Measurements from ENCODE around the gene ABL1. TPM values are rescaled to one million over a fixed set of nuclear protein-coding genes. Genes with fewer than 3 reads are reported as not detected.

Gene ABL1
- total RNA-seq, 6 experiments from 2014 or later: 56.0 to 63.5 (median 62.8) TPM

DNA sequence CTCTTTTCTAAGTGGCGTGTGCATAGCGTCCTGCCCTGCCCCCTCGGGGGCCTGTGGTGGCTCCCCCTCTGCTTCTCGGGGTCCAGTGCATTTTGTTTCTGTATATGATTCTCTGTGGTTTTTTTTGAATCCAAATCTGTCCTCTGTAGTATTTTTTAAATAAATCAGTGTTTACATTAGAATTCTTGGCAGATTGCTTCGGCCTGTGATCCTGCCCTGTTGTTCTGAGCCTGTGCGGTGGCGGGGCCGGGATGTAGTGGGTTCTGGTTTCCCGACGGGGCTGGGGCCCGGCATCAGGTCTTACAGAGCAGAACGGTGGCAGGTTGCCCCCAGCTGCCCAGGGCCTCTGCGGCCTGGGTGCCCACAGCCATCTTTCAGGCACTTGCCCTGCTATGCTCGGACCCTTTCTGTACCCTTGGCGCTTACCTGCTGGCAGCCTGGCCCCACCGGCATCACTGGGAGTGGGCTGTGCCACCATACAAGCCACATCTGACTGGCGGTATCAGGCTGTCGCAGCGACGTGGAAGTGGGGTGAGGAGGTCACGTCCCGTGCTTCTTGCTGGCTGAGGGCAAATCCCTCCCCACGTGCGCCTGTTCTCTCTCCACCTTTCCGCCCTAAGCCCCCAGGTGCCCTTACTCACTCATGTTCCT lies 52.6 kb downstream of the ABL1 start:
- no peak for DNase-seq
- TF ChIP-seq CTCF (IDR thresholded peaks at IDR 0.05): no peak
- Mint-ChIP-seq H3K27me3 (ENCODE audit: insufficient read depth) (peaks cover 3% of the 10 kb centered on the region), H3K9me3 (no peaks in the 10 kb centered on the region), H3K36me3 (ENCODE audit: low read depth) (peaks cover 18% of the 10 kb centered on the region; the same call in 1 of the 2 replicates), H3K4me3 (no peak overlapping the region; the same call in 1 of the 2 replicates), H3K27ac (no peak overlapping the region), H3K4me1 (ENCODE audit: low read depth) (no peaks in the 10 kb centered on the region)

GRCh38 chr9:130888146-130888885 lies 53.3 kb downstream of the ABL1 start:
- Mint-ChIP-seq H3K27me3 (ENCODE audit: insufficient read depth) (peaks cover 1% of the 10 kb centered on the region), H3K9me3 (no peaks in the 10 kb centered on the region), H3K27ac (no peak overlapping the region), H3K4me1 (ENCODE audit: low read depth) (no peaks in the 10 kb centered on the region), H3K36me3 (ENCODE audit: low read depth) (peaks cover 18% of the 10 kb centered on the region; the same call in 1 of the 2 replicates), H3K4me3 (no peak overlapping the region)
- no peak for TF ChIP-seq CTCF (IDR thresholded peaks at IDR 0.05)
- no peak for DNase-seq

- H3K4me3 Mint-ChIP-seq: no peak overlapping the region
- no peak overlapping the region for H3K27ac Mint-ChIP-seq
- peaks cover 4% of the 10 kb centered on the region for H3K27me3 Mint-ChIP-seq (ENCODE audit: insufficient read depth)
- H3K36me3 Mint-ChIP-seq (ENCODE audit: low read depth): peaks cover 12% of the 10 kb centered on the region; the same call in 1 of the 2 replicates
- no peak for TF ChIP-seq CTCF (IDR thresholded peaks at IDR 0.05)
- no peaks in the 10 kb centered on the region; the same call in 1 of the 2 replicates for H3K4me1 Mint-ChIP-seq (ENCODE audit: low read depth)
- no peak for DNase-seq
- H3K9me3 Mint-ChIP-seq: no peaks in the 10 kb centered on the region
Observed at GRCh38 chr9:130890124-130890523, 55.1 kb downstream of the ABL1 start.

DNA sequence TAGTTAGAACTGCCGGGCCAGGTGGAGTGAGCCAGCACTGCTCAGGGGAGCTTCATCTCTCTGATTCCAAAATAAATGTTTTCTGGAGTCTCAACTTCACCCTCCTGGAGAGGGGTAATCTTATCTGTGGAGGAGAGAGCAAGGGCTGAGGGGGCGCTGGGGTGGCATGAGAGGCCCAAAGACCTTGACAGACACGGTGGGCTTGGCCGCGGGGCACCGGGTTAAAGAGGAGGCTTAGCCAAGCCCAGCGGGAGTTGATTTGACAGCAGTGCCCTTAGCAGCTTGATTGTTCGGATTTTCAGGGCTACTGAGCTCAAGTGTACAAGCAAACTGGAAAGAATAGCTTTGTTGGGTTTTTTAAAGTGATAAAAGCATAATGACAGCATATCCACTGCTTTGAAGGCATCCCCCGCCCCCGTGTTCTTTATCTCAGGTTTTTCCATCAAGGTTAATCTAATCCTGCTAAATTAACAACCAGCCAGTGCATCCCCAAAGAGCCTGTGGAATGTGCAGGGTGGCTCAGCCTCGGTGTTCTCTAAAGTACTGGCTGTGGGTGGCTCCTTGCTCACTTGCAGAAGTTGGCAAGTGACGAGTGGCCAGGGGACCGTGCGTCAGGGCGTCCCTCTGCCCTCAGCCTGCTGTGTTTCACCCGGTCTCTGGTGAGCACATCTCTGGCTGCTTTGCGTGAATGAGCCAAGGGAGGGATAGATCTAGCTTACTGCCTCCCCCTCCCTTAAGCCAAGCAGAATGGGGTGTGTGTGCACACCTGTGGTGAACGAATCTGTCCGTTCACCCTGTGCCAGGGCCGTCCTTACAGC lies 56.0 kb downstream of the ABL1 start:
- H3K27ac Mint-ChIP-seq: no peak overlapping the region
- no peak overlapping the region for H3K4me3 Mint-ChIP-seq

More for the DNA sequence above, 56.0 kb downstream of the ABL1 start:
- Mint-ChIP-seq H3K4me1 (ENCODE audit: low read depth) (no peaks in the 10 kb centered on the region; the same call in 1 of the 2 replicates), H3K27me3 (ENCODE audit: insufficient read depth) (peaks cover 8% of the 10 kb centered on the region), H3K36me3 (ENCODE audit: low read depth) (peaks cover 8% of the 10 kb centered on the region; the same call in 1 of the 2 replicates), H3K9me3 (no peaks in the 10 kb centered on the region)
- TF ChIP-seq CTCF (IDR thresholded peaks at IDR 0.05): no peak
- no peak for DNase-seq
